OCI-LY1 (cell line): ENCODE results near the gene HBM.
"Not testable (repeated sequence)": the region's sequence is repeated elsewhere in the genome, so short reads cannot be mapped to it uniquely, and the experiment has no call there.

Experiments used
- H2AFZ ChIP-seq: fragments of 200-600 bp; sonication (generic), shearing (Covaris generic); 2 replicates; pipeline ENCODE4 v1.6.0; 2014; ENCODE audit warnings: antibody characterized with exemption, mild to moderate bottlenecking, low read length
- H3F3A ChIP-seq: fragments of 200-600 bp; sonication (generic), shearing (Covaris generic); 2 replicates; pipeline ENCODE4 v1.6.0; 2014; ENCODE audit warnings: mild to moderate bottlenecking, antibody characterized with exemption, low read length, moderate library complexity; ENCODE audit not compliant: insufficient read depth
- H3K27ac ChIP-seq: fragments of 200-600 bp; sonication (generic); 2 replicates; pipeline ENCODE4 v1.5.1; 2014; ENCODE audit warnings: low read length, mixed run types, mild to moderate bottlenecking, low read depth; ENCODE audit not compliant: poor library complexity, severe bottlenecking
- H3K27me3 ChIP-seq: fragments of 200-600 bp; sonication (generic); 2 replicates; pipeline ENCODE4 v1.6.0; 2014; ENCODE audit warnings: antibody characterized with exemption, mild to moderate bottlenecking, low read length, moderate library complexity; ENCODE audit not compliant: insufficient read depth
- H3K36me3 ChIP-seq: fragments of 200-600 bp; sonication (generic); 2 replicates; pipeline ENCODE4 v1.6.1; 2014; ENCODE audit warnings: mild to moderate bottlenecking, antibody characterized with exemption, low read length, moderate library complexity, mixed read lengths; ENCODE audit not compliant: insufficient read depth
- H3K4me1 ChIP-seq: fragments of 200-600 bp; sonication (generic); 2 replicates; pipeline ENCODE4 v1.5.1; 2014; ENCODE audit warnings: mild to moderate bottlenecking, low read length, moderate library complexity; ENCODE audit not compliant: insufficient read depth, severe bottlenecking
- H3K4me2 ChIP-seq: fragments of 200-600 bp; sonication (generic), shearing (Covaris generic); 2 replicates; pipeline ENCODE4 v1.6.1; 2014; ENCODE audit warnings: low read length
- H3K4me3 ChIP-seq: fragments of 200-600 bp; sonication (generic); 2 replicates; pipeline ENCODE4 v1.5.1; 2014; ENCODE audit warnings: low read length, low read depth, mild to moderate bottlenecking, mixed read lengths; ENCODE audit not compliant: poor library complexity, severe bottlenecking
- H3K79me2 ChIP-seq: fragments of 200-600 bp; shearing (Covaris generic); 2 replicates; pipeline ENCODE4 v1.6.1; 2016; ENCODE audit warnings: mixed run types, low read length, mixed read lengths; ENCODE audit not compliant: insufficient read depth
- H3K9ac ChIP-seq: fragments of 200-600 bp; sonication (generic), shearing (Covaris generic); 2 replicates; pipeline ENCODE4 v1.6.1; 2014; ENCODE audit warnings: mild to moderate bottlenecking, low read length, mixed read lengths
- H3K9me2 ChIP-seq: fragments of 200-600 bp; sonication (generic), shearing (Covaris generic); 2 replicates; pipeline ENCODE4 v1.6.1; 2014; ENCODE audit warnings: low read depth, mild to moderate bottlenecking, low read length, mixed read lengths
- H3K9me3 ChIP-seq: fragments of 200-600 bp; shearing (Covaris generic); 2 replicates; pipeline ENCODE4 v1.6.1; 2014; ENCODE audit warnings: low read length, mixed read lengths
- H4K20me1 ChIP-seq: fragments of 200-600 bp; sonication (generic), shearing (Covaris generic); 2 replicates; pipeline ENCODE4 v1.6.0; 2016; ENCODE audit warnings: mild to moderate bottlenecking, low read length; ENCODE audit not compliant: insufficient read depth
- EZH2 ChIP-seq: fragments of 200-600 bp; sonication (generic), shearing (Covaris generic); IDR thresholded peaks from 2 replicates; pipeline ENCODE4 v1.8.0; 2017; ENCODE audit warnings: borderline replicate concordance, mixed run types, mild to moderate bottlenecking, antibody characterized with exemption, low read length, moderate library complexity, mixed read lengths
- TF ChIP-seq, protein P1 (sequence below): fragments of 200-600 bp; sonication (generic), shearing (Covaris generic); IDR thresholded peaks from 2 replicates; pipeline ENCODE4 v1.5.1; 2017; ENCODE audit warnings: mild to moderate bottlenecking, antibody characterized with exemption, low read length, moderate library complexity, mixed read lengths

HBM gene

GRCh38 chr16:160691-161190 lies 5.0 kb upstream of the HBM start:
- Histone ChIP-seq H3K9me2 (no peaks in the 10 kb centered on the region), H3F3A (no peaks in the 10 kb centered on the region), H3K79me2 (no peaks in the 10 kb centered on the region), H3K4me2 (no peak overlapping the region), H4K20me1 (no peaks in the 10 kb centered on the region), H3K36me3 (no peaks in the 10 kb centered on the region), H3K4me1 (no peaks in the 10 kb centered on the region), H3K9ac (no peak overlapping the region), H3K27ac (no peak overlapping the region), H3K27me3 (peaks cover 6% of the 10 kb centered on the region; the same call in 1 of the 2 replicates), H2AFZ (no peak overlapping the region), H3K9me3 (no peaks in the 10 kb centered on the region), H3K4me3 (no peak overlapping the region)
- TF ChIP-seq EZH2 = no peak
- TF ChIP-seq, protein P1, sequence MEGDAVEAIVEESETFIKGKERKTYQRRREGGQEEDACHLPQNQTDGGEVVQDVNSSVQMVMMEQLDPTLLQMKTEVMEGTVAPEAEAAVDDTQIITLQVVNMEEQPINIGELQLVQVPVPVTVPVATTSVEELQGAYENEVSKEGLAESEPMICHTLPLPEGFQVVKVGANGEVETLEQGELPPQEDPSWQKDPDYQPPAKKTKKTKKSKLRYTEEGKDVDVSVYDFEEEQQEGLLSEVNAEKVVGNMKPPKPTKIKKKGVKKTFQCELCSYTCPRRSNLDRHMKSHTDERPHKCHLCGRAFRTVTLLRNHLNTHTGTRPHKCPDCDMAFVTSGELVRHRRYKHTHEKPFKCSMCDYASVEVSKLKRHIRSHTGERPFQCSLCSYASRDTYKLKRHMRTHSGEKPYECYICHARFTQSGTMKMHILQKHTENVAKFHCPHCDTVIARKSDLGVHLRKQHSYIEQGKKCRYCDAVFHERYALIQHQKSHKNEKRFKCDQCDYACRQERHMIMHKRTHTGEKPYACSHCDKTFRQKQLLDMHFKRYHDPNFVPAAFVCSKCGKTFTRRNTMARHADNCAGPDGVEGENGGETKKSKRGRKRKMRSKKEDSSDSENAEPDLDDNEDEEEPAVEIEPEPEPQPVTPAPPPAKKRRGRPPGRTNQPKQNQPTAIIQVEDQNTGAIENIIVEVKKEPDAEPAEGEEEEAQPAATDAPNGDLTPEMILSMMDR = no peak

GRCh38 chr16:162271-162991 lies 3.3 kb upstream of the HBM start:
- TF ChIP-seq EZH2 = no peak
- TF ChIP-seq, protein P1 = no peak
- H3K79me2 ChIP-seq = no peaks in the 10 kb centered on the region
- H3K4me2 ChIP-seq = no peak overlapping the region
- H3K4me1 ChIP-seq = no peaks in the 10 kb centered on the region
- H3F3A ChIP-seq = no peaks in the 10 kb centered on the region
- no peak overlapping the region for H3K27ac ChIP-seq
- H4K20me1 ChIP-seq = no peaks in the 10 kb centered on the region
- no peaks in the 10 kb centered on the region for H3K36me3 ChIP-seq
- H3K9me3 ChIP-seq = no peaks in the 10 kb centered on the region
- no peaks in the 10 kb centered on the region for H3K9me2 ChIP-seq
- H2AFZ ChIP-seq = no peak overlapping the region
- no peak overlapping the region for H3K9ac ChIP-seq
- no peak overlapping the region for H3K4me3 ChIP-seq
- no peaks in the 10 kb centered on the region; the same call in 1 of the 2 replicates for H3K27me3 ChIP-seq

- H3K9me3 ChIP-seq, H2AFZ ChIP-seq, H3K36me3 ChIP-seq, H3K9me2 ChIP-seq, H3K27ac ChIP-seq, H3K9ac ChIP-seq, H3K27me3 ChIP-seq, H3K4me3 ChIP-seq, H3K4me2 ChIP-seq, H3K4me1 ChIP-seq, H3F3A ChIP-seq, H3K79me2 ChIP-seq, H4K20me1 ChIP-seq: not testable (repeated sequence)
Measured at GRCh38 chr16:163139-163538, 2.6 kb upstream of the HBM start.

GRCh38 chr16:163696-164095 lies 2.1 kb upstream of the HBM start:
- not testable (repeated sequence) for H3K4me2 ChIP-seq, H3K79me2 ChIP-seq, H3K4me1 ChIP-seq, H3K9me2 ChIP-seq, H3K27me3 ChIP-seq, H3K9me3 ChIP-seq, H3K27ac ChIP-seq, H3K9ac ChIP-seq, H2AFZ ChIP-seq, H3K4me3 ChIP-seq, H4K20me1 ChIP-seq, H3F3A ChIP-seq, H3K36me3 ChIP-seq

DNA sequence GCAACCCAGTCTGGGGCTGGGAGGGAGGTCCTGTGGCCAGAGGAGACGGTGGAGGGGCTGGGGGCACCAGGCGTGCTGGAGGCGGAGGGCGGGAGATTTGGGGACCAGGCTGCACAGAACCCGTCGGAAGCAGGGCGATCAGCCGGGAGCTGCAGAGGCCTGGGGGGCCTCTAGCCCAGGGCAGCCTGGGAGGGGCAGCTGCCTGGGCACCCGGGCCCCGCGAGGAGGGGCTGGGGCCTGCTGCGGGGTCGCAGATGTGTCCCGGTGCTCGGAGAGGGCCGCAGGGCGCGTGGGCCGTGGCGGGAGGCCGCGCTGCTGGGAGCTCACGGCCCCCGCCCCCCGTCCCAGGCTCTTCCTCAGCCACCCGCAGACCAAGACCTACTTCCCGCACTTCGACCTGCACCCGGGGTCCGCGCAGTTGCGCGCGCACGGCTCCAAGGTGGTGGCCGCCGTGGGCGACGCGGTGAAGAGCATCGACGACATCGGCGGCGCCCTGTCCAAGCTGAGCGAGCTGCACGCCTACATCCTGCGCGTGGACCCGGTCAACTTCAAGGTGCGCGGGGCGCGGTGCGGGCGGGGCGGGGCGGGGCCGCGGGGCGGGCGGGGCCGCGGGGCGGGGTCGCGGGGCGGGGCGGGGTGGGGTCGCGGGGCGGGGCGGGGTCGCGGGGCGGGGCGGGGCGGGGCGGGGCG lies 1.5 kb upstream of the HBM start:
- H3K4me2 ChIP-seq, H3K4me1 ChIP-seq, H3K27me3 ChIP-seq, H3K9me2 ChIP-seq, H3F3A ChIP-seq, H2AFZ ChIP-seq, H3K4me3 ChIP-seq, H3K9me3 ChIP-seq, H3K9ac ChIP-seq, H3K27ac ChIP-seq, H4K20me1 ChIP-seq, H3K79me2 ChIP-seq, H3K36me3 ChIP-seq: not testable (repeated sequence)
